ENCODE measurements around the gene SPIN4. TPM values are rescaled to one million over a fixed set of nuclear protein-coding genes. Genes with fewer than 3 reads are reported as not detected.
"Not testable (repeated sequence)": the region's sequence is repeated elsewhere in the genome, so short reads cannot be mapped to it uniquely, and the experiment has no call there.

The SPIN4 gene
- total and polyA plus RNA-seq, 4 donors: 2.0 to 10.1 (median 4.0) TPM

GRCh38 chrX:63387411-63387810 is 36.3 kb upstream of the SPIN4 start:
- ATAC-seq (ENCODE audit: insufficient read depth, low FRiP score): no peak
- H3K4me1 ChIP-seq (ENCODE audit: control insufficient read depth in 5 of 5, insufficient read depth in 5 of 5, low read length in 5 of 5): no peaks in the 10 kb centered on the region
- no peak for DNase-seq
- no peak overlapping the region for H3K4me3 ChIP-seq
- 74 to 100% methylated on average over 3 of the region's 3 CpGs for WGBS, 2 donors
- no peaks in the 10 kb centered on the region for H3K36me3 ChIP-seq (ENCODE audit: control insufficient read depth in 4 of 4, insufficient read depth in 4 of 4, low read length in 4 of 4)
- no peaks in the 10 kb centered on the region for H3K27me3 ChIP-seq (ENCODE audit: control insufficient read depth in 3 of 3, insufficient read depth in 3 of 3, low read length in 2 of 3)
- TF ChIP-seq CTCF (IDR thresholded peaks at IDR 0.05; ENCODE audit: control extremely low read depth, extremely low read depth): no peak
- H3K27ac ChIP-seq (ENCODE audit: low read depth in 1 of 2, low read length in 1 of 2): no peak overlapping the region
- peaks cover 0 to 2% (median 0%) of the 10 kb centered on the region in 4 donors for H3K9me3 ChIP-seq (ENCODE audit: control insufficient read depth in 4 of 4, insufficient read depth in 3 of 4, low read length in 3 of 4)
- no peak overlapping the region for H3K9ac ChIP-seq (ENCODE audit: insufficient read depth in 1 of 2, low read length in 2 of 2)

- not testable (repeated sequence) for H3K36me3 ChIP-seq (ENCODE audit: control insufficient read depth in 4 of 4, insufficient read depth in 4 of 4, low read length in 4 of 4); H3K4me3 ChIP-seq; H3K4me1 ChIP-seq (ENCODE audit: control insufficient read depth in 5 of 5, insufficient read depth in 5 of 5, low read length in 5 of 5); H3K9me3 ChIP-seq (ENCODE audit: control insufficient read depth in 4 of 4, insufficient read depth in 3 of 4, low read length in 3 of 4); DNase-seq; H3K9ac ChIP-seq (ENCODE audit: insufficient read depth in 1 of 2, low read length in 2 of 2); H3K27me3 ChIP-seq (ENCODE audit: control insufficient read depth in 3 of 3, insufficient read depth in 3 of 3, low read length in 2 of 3); ATAC-seq (ENCODE audit: insufficient read depth, low FRiP score); H3K27ac ChIP-seq (ENCODE audit: low read depth in 1 of 2, low read length in 1 of 2)
These were observed 33.1 kb upstream of the SPIN4 start for GRCh38 chrX:63384263-63384662.

GRCh38 chrX:63373012-63373411 is 21.9 kb upstream of the SPIN4 start:
- H3K27me3 ChIP-seq (ENCODE audit: control insufficient read depth in 3 of 3, insufficient read depth in 3 of 3, low read length in 2 of 3); H3K36me3 ChIP-seq (ENCODE audit: control insufficient read depth in 4 of 4, insufficient read depth in 4 of 4, low read length in 4 of 4); H3K9ac ChIP-seq (ENCODE audit: insufficient read depth in 1 of 2, low read length in 2 of 2); H3K27ac ChIP-seq (ENCODE audit: low read depth in 1 of 2, low read length in 1 of 2); H3K9me3 ChIP-seq (ENCODE audit: control insufficient read depth in 4 of 4, insufficient read depth in 3 of 4, low read length in 3 of 4); ATAC-seq (ENCODE audit: insufficient read depth, low FRiP score); DNase-seq; H3K4me3 ChIP-seq; H3K4me1 ChIP-seq (ENCODE audit: control insufficient read depth in 5 of 5, insufficient read depth in 5 of 5, low read length in 5 of 5): not testable (repeated sequence)
- 92 to 99% methylated on average over 3 of the region's 3 CpGs for WGBS, 2 donors

- DNase-seq; H3K4me1 ChIP-seq (ENCODE audit: control insufficient read depth in 5 of 5, insufficient read depth in 5 of 5, low read length in 5 of 5); H3K27ac ChIP-seq (ENCODE audit: low read depth in 1 of 2, low read length in 1 of 2); H3K27me3 ChIP-seq (ENCODE audit: control insufficient read depth in 3 of 3, insufficient read depth in 3 of 3, low read length in 2 of 3); H3K9ac ChIP-seq (ENCODE audit: insufficient read depth in 1 of 2, low read length in 2 of 2); H3K9me3 ChIP-seq (ENCODE audit: control insufficient read depth in 4 of 4, insufficient read depth in 3 of 4, low read length in 3 of 4); H3K4me3 ChIP-seq; H3K36me3 ChIP-seq (ENCODE audit: control insufficient read depth in 4 of 4, insufficient read depth in 4 of 4, low read length in 4 of 4); ATAC-seq (ENCODE audit: insufficient read depth, low FRiP score): not testable (repeated sequence)
- WGBS, 2 donors: 67 to 100% methylated on average over 4 to 5 of the region's 5 CpGs
These were observed 16.6 kb upstream of the SPIN4 start for GRCh38 chrX:63367699-63368098.

- Histone ChIP-seq H3K9me3 (ENCODE audit: control insufficient read depth in 4 of 4, insufficient read depth in 3 of 4, low read length in 3 of 4) (peaks cover 0 to 7% (median 0%) of the 10 kb centered on the region in 4 donors), H3K4me3 (no peak overlapping the region), H3K36me3 (ENCODE audit: control insufficient read depth in 4 of 4, insufficient read depth in 4 of 4, low read length in 4 of 4) (no peaks in the 10 kb centered on the region), H3K9ac (ENCODE audit: insufficient read depth in 1 of 2, low read length in 2 of 2) (no peak overlapping the region), H3K27me3 (ENCODE audit: control insufficient read depth in 3 of 3, insufficient read depth in 3 of 3, low read length in 2 of 3) (no peaks in the 10 kb centered on the region), H3K4me1 (ENCODE audit: control insufficient read depth in 5 of 5, insufficient read depth in 5 of 5, low read length in 5 of 5) (no peaks in the 10 kb centered on the region), H3K27ac (ENCODE audit: low read depth in 1 of 2, low read length in 1 of 2) (no peak overlapping the region)
- 80 to 91% methylated on average over 4 of the region's 4 CpGs for WGBS, 2 donors
- DNase-seq (no peak), ATAC-seq (ENCODE audit: insufficient read depth, low FRiP score) (no peak)
- TF ChIP-seq CTCF (IDR thresholded peaks at IDR 0.05; ENCODE audit: control extremely low read depth, extremely low read depth): no peak
These were observed 12.7 kb upstream of the SPIN4 start for GRCh38 chrX:63363788-63364187.
